ENCODE measurements around the gene CDH26. TPM values are rescaled to one million over a fixed set of nuclear protein-coding genes. Genes with fewer than 3 reads are reported as not detected.

The CDH26 gene
- total and polyA plus RNA-seq, 2 experiments from 2014 or later, result 2.0 TPM

GRCh38 chr20:59932616-59933295, 25.5 kb upstream of the CDH26 start (continued):
- no peak for TF ChIP-seq CTCF (conservative IDR thresholded peaks at IDR 0.05; ENCODE audit: low read depth in 2 of 2)
- TF ChIP-seq, protein P1, sequence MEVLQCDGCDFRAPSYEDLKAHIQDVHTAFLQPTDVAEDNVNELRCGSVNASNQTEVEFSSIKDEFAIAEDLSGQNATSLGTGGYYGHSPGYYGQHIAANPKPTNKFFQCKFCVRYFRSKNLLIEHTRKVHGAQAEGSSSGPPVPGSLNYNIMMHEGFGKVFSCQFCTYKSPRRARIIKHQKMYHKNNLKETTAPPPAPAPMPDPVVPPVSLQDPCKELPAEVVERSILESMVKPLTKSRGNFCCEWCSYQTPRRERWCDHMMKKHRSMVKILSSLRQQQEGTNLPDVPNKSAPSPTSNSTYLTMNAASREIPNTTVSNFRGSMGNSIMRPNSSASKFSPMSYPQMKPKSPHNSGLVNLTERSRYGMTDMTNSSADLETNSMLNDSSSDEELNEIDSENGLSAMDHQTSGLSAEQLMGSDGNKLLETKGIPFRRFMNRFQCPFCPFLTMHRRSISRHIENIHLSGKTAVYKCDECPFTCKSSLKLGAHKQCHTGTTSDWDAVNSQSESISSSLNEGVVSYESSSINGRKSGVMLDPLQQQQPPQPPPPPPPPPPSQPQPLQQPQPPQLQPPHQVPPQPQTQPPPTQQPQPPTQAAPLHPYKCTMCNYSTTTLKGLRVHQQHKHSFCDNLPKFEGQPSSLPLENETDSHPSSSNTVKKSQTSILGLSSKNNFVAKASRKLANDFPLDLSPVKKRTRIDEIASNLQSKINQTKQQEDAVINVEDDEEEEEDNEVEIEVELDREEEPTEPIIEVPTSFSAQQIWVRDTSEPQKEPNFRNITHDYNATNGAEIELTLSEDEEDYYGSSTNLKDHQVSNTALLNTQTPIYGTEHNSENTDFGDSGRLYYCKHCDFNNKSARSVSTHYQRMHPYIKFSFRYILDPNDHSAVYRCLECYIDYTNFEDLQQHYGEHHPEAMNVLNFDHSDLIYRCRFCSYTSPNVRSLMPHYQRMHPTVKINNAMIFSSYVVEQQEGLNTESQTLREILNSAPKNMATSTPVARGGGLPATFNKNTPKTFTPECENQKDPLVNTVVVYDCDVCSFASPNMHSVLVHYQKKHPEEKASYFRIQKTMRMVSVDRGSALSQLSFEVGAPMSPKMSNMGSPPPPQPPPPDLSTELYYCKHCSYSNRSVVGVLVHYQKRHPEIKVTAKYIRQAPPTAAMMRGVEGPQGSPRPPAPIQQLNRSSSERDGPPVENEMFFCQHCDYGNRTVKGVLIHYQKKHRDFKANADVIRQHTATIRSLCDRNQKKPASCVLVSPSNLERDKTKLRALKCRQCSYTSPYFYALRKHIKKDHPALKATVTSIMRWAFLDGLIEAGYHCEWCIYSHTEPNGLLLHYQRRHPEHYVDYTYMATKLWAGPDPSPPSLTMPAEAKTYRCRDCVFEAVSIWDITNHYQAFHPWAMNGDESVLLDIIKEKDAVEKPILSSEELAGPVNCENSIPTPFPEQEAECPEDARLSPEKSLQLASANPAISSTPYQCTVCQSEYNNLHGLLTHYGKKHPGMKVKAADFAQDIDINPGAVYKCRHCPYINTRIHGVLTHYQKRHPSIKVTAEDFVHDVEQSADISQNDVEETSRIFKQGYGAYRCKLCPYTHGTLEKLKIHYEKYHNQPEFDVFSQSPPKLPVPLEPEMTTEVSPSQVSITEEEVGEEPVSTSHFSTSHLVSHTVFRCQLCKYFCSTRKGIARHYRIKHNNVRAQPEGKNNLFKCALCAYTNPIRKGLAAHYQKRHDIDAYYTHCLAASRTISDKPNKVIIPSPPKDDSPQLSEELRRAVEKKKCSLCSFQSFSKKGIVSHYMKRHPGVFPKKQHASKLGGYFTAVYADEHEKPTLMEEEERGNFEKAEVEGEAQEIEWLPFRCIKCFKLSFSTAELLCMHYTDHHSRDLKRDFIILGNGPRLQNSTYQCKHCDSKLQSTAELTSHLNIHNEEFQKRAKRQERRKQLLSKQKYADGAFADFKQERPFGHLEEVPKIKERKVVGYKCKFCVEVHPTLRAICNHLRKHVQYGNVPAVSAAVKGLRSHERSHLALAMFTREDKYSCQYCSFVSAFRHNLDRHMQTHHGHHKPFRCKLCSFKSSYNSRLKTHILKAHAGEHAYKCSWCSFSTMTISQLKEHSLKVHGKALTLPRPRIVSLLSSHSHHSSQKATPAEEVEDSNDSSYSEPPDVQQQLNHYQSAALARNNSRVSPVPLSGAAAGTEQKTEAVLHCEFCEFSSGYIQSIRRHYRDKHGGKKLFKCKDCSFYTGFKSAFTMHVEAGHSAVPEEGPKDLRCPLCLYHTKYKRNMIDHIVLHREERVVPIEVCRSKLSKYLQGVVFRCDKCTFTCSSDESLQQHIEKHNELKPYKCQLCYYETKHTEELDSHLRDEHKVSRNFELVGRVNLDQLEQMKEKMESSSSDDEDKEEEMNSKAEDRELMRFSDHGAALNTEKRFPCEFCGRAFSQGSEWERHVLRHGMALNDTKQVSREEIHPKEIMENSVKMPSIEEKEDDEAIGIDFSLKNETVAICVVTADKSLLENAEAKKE (CRISPR knock-in tag; IDR thresholded peaks at IDR 0.05), result no peak
- TF ChIP-seq, protein P2, sequence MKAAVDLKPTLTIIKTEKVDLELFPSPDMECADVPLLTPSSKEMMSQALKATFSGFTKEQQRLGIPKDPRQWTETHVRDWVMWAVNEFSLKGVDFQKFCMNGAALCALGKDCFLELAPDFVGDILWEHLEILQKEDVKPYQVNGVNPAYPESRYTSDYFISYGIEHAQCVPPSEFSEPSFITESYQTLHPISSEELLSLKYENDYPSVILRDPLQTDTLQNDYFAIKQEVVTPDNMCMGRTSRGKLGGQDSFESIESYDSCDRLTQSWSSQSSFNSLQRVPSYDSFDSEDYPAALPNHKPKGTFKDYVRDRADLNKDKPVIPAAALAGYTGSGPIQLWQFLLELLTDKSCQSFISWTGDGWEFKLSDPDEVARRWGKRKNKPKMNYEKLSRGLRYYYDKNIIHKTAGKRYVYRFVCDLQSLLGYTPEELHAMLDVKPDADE (IDR thresholded peaks at IDR 0.05), result no peak
- TF ChIP-seq ZNF114 (CRISPR knock-in tag; IDR thresholded peaks at IDR 0.05), result no peak
- TF ChIP-seq NANOG (IDR thresholded peaks at IDR 0.05; ENCODE audit: borderline replicate concordance), result no peak
- TF ChIP-seq EZH2phosphoT487 (IDR thresholded peaks at IDR 0.05; ENCODE audit: unreplicated experiment), result no peak
